ENCODE results near the gene PLXNB2. TPM values are rescaled to one million over a fixed set of nuclear protein-coding genes. Genes with fewer than 3 reads are reported as not detected.

The PLXNB2 gene
- total RNA-seq, 1 experiment from 2014 or later, result 155 TPM

DNA sequence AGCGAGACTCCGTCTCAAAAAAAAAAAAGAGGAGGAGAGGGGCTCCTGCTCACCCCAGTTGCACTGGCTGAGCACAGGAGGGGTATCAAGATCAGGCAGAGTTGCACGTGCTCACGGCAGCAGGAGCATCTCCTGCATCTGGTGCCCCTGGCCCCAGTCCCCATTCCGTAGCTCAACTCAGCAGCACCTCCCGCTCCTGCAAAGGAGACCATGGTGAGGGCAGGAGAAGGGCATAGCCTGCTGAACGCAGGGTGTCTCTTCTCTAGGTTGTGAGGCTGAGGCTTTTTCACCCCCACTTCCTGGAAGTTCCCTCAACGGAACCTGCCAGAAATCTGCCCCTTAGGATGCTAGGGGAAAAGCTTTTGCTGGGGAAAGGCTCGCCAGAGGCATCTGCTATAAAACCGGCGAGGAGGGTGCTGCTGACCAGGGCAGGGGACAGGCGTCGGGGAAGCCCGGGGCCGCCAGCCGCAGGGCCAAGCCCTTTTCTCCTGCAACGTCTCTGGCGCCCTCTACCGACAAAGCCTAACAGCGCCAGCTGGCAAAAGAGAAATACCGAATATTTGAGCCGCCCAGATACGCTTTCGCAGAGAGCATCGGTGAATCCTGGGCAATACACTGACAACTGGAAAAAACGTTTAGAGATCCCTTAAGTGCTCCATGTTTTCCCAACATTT lies 34.7 kb upstream of the PLXNB2 start:
- TF ChIP-seq EZH2 (IDR thresholded peaks at IDR 0.05; ENCODE audit: borderline replicate concordance, low read depth, low read length, poor library complexity, severe bottlenecking), result no peak
- TF ChIP-seq, protein P1, sequence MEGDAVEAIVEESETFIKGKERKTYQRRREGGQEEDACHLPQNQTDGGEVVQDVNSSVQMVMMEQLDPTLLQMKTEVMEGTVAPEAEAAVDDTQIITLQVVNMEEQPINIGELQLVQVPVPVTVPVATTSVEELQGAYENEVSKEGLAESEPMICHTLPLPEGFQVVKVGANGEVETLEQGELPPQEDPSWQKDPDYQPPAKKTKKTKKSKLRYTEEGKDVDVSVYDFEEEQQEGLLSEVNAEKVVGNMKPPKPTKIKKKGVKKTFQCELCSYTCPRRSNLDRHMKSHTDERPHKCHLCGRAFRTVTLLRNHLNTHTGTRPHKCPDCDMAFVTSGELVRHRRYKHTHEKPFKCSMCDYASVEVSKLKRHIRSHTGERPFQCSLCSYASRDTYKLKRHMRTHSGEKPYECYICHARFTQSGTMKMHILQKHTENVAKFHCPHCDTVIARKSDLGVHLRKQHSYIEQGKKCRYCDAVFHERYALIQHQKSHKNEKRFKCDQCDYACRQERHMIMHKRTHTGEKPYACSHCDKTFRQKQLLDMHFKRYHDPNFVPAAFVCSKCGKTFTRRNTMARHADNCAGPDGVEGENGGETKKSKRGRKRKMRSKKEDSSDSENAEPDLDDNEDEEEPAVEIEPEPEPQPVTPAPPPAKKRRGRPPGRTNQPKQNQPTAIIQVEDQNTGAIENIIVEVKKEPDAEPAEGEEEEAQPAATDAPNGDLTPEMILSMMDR (conservative IDR thresholded peaks at IDR 0.05; ENCODE audit: low read depth, low read length), result peak; percentile 97
- Histone ChIP-seq H3K9me3 (ENCODE audit: low read depth, low read length, poor library complexity, severe bottlenecking) (no peaks in the 10 kb centered on the region), H3K36me3 (ENCODE audit: insufficient read depth, low read length, poor library complexity, severe bottlenecking) (no peaks in the 10 kb centered on the region), H3K4me3 (ENCODE audit: low read depth, low read length, poor library complexity, severe bottlenecking) (peak overlapping the region; percentile 91), H3K4me1 (ENCODE audit: insufficient read depth, low read length, poor library complexity, severe bottlenecking) (peaks cover 3% of the 10 kb centered on the region), H3K27me3 (replicated peaks; ENCODE audit: insufficient read depth, low read depth, low read length, poor library complexity) (no peaks in the 10 kb centered on the region), H3K27ac (ENCODE audit: low read depth, low read length, poor library complexity, severe bottlenecking) (peak overlapping the region; percentile 78)
- DNase-seq (ENCODE audit: low spot score), result peak; percentile 94
- POLR2A ChIA-PET (ENCODE audit: low non-redundant PET), result interaction anchor here (0.5 kb wide), 1 partner anchor 239 kb away, joined by 6 read pairs; no protein-coding TSS in a partner anchor
- intact Hi-C loops (cut with micrococcal nuclease; ENCODE audit: unreplicated experiment), result loop anchor here (2.0 kb wide), 2 partner anchors 71 to 91 kb away; partner anchors contain the start of genes HDAC10 and MAPK11
- CTCF ChIA-PET, result interaction anchor here (0.5 to 2.5 kb wide), 7 partner anchors 15 to 77 kb away, joined by 3 to 9 read pairs (median 5); partner anchors contain the start of gene DENND6B
- BruUV-seq (replicated peaks), result no TSS peak

DNA sequence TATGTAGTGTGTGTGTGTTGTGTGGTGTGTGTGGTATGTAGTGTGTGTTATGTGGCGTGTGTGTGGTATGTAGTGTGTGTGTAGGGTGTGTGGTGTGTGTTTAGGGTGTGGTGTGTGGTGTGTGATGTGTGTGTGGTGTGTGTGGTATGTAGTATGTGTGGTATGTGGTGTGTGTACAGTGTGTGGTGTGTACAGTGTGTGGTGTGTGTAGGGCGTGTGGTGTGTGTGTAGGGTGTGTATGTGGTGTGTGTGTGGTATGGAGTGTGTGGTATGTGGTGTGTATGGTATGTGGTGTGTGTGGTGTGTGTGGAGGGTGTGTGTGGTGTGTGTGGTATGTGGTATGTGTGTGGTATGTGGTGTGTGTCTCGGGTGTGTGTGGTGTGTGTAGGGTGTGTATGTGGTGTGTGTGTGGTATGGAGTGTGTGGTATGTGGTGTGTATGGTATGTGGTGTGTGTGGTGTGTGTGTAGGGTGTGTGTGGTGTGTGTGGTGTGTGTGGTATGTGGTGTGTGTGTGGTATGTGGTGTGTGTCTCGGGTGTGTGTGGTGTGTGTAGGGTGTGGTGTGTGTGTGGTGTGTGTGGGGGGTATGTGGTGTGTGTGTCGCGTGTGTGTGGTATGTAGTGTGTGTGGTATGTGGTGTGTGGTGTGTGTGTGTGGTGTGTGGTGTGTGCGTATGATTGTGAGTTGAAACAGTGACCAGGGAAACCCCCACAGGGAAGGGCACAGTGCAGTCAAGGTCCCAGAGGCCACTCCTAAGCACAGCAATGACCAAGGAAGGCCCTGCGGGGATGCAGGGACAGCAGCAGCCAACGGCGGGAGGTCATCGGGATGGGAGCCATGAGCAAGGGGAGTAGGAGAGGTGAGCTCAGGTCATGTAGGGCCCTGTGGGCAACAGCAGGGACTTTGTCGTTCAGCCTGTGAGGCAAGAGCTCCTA lies 32.8 kb upstream of the PLXNB2 start:
- BruUV-seq (replicated peaks), result no TSS peak
- intact Hi-C loops (cut with micrococcal nuclease; ENCODE audit: unreplicated experiment), result no loop called here
- Histone ChIP-seq H3K9me3 (ENCODE audit: low read depth, low read length, poor library complexity, severe bottlenecking) (no peaks in the 10 kb centered on the region), H3K4me3 (ENCODE audit: low read depth, low read length, poor library complexity, severe bottlenecking) (no peak overlapping the region), H3K4me1 (ENCODE audit: insufficient read depth, low read length, poor library complexity, severe bottlenecking) (peaks cover 3% of the 10 kb centered on the region), H3K36me3 (ENCODE audit: insufficient read depth, low read length, poor library complexity, severe bottlenecking) (no peaks in the 10 kb centered on the region), H3K27me3 (replicated peaks; ENCODE audit: insufficient read depth, low read depth, low read length, poor library complexity) (no peaks in the 10 kb centered on the region), H3K27ac (ENCODE audit: low read depth, low read length, poor library complexity, severe bottlenecking) (no peak overlapping the region)
- DNase-seq (ENCODE audit: low spot score), result no peak
- TF ChIP-seq EZH2 (IDR thresholded peaks at IDR 0.05; ENCODE audit: borderline replicate concordance, low read depth, low read length, poor library complexity, severe bottlenecking), result no peak
- TF ChIP-seq, protein P1 (conservative IDR thresholded peaks at IDR 0.05; ENCODE audit: low read depth, low read length), result no peak
- ChIA-PET POLR2A (ENCODE audit: low non-redundant PET) (no interaction called here), CTCF (interaction anchor here (2.5 kb wide), 1 partner anchor 13 kb away, joined by 9 read pairs; the partner anchor contains the start of gene DENND6B)

DNA sequence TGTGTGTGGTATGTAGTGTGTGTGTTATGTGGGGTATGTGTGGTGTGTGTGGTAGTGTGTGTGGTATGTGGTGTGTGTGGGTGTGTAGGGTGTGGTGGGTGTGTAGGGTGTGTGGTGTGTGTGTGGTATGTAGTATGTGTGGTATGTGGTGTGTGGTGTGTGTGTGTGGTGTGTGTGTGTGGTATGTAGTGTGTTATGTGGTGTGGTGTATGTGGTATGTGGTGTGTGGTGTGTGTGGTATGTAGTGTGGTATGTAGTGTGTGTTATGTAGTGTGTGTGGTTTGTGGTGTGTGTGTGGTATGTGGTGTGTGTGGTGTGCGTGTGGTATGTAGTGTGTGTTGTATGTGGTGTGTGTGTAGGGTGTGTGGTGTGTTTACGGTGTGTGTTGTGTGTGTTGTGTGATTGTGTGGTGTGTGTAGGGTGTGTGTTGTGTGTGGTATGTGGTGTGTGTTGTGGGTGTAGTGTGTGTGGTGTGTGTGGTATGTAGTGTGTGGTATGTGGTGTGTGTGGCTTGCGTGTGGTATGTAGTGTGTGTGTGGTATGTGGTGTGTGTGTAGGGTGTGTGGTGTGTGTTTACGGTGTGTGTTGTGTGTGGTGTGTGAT lies 31.5 kb upstream of the PLXNB2 start:
- no peaks in the 10 kb centered on the region for H3K9me3 ChIP-seq (ENCODE audit: low read depth, low read length, poor library complexity, severe bottlenecking)
- ChIA-PET POLR2A (ENCODE audit: low non-redundant PET) (no interaction called here), CTCF (no interaction called here)
- H3K27me3 ChIP-seq (replicated peaks; ENCODE audit: insufficient read depth, low read depth, low read length, poor library complexity), result no peaks in the 10 kb centered on the region
- intact Hi-C loops (cut with micrococcal nuclease; ENCODE audit: unreplicated experiment), result no loop called here
- DNase-seq (ENCODE audit: low spot score), result no peak
- H3K4me3 ChIP-seq (ENCODE audit: low read depth, low read length, poor library complexity, severe bottlenecking), result no peak overlapping the region
- H3K36me3 ChIP-seq (ENCODE audit: insufficient read depth, low read length, poor library complexity, severe bottlenecking), result no peaks in the 10 kb centered on the region
- BruUV-seq (replicated peaks), result no TSS peak
- TF ChIP-seq, protein P1 (conservative IDR thresholded peaks at IDR 0.05; ENCODE audit: low read depth, low read length), result no peak
- TF ChIP-seq EZH2 (IDR thresholded peaks at IDR 0.05; ENCODE audit: borderline replicate concordance, low read depth, low read length, poor library complexity, severe bottlenecking), result no peak
- peaks cover 3% of the 10 kb centered on the region for H3K4me1 ChIP-seq (ENCODE audit: insufficient read depth, low read length, poor library complexity, severe bottlenecking)
- no peak overlapping the region for H3K27ac ChIP-seq (ENCODE audit: low read depth, low read length, poor library complexity, severe bottlenecking)

All from A673 (cell line).